HepG2 (cell line): ENCODE results near the gene ITGB5. TPM values are rescaled to one million over a fixed set of nuclear protein-coding genes. Genes with fewer than 3 reads are reported as not detected.

ENCODE experiments used
- ATAC-seq: fragments of 200-7000 bp; cut with Tn5 transposase; 3 replicates; pipeline ENCODE4 v1.9.1; 2020; ENCODE audit warnings: mild to moderate bottlenecking, moderate library complexity
- BruUV-seq: library from RNA; stranded (reverse); fragments of 400-500 nt; replicated peaks from 2 replicates; lab custom pipeline; 2021; lab: Mats Ljungman, UMichigan
- CTCF ChIA-PET: fragments of 300-600 bp; formaldehyde crosslinking; extraction: SDS; loops from one replicate; lab custom pipeline; 2021; ENCODE audit warnings: low total read pairs, inconsistent platforms, low intra/inter-chr PET ratio; lab: Yijun Ruan, JAX
- POLR2A ChIA-PET: fragments of 350-600 bp; sonication (Branson Sonifier 250); formaldehyde crosslinking; loops from one replicate; lab custom pipeline; 2020; ENCODE audit warnings: antibody characterized with exemption, inconsistent platforms; lab: Yijun Ruan, JAX
- DNase-seq: peaks from one replicate; pipeline ENCODE4 v3.0.0-alpha.2; 2015; ENCODE audit warnings: low spot score
- FAIRE-seq: peaks from 3 replicates; lab custom pipeline; 2011; peaks lifted over from hg19 to GRCh38; lab: Jason Lieb, UNC
- H2AFZ ChIP-seq: one replicate; pipeline ENCODE4 v1.6.1; 2011; ENCODE audit warnings: low read length, inconsistent platforms
- H3K27ac ChIP-seq: fragments of 300-600 bp; 3 replicates; pipeline ENCODE4 v1.8.0; 2011; ENCODE audit warnings: mixed run types, mild to moderate bottlenecking, mixed read lengths, low read length, inconsistent platforms; ENCODE audit not compliant: insufficient read depth; ENCODE audit errors: extremely low read length
- H3K27me3 ChIP-seq, 2 experiments: fragments of 200-600 bp in 1 of 2; 2 replicates in 1 of 2; 3 replicates in 1 of 2; pipeline versions ENCODE4 v1.6.0 to v1.8.0; 2011; ENCODE audit warnings: low read length in 2 of 2, mild to moderate bottlenecking in 2 of 2, moderate library complexity in 2 of 2, inconsistent platforms in 1 of 2; ENCODE audit not compliant: insufficient read depth in 2 of 2, control insufficient read depth in 1 of 2
- H3K36me3 ChIP-seq, 2 experiments: fragments of 200-600 bp in 1 of 2; replicated peaks in 1 of 2; 2 replicates in 1 of 2; 3 replicates in 1 of 2; pipeline versions ENCODE4 v1.5.1 to v1.8.0; 2011; ENCODE audit warnings: low read length in 2 of 2, inconsistent platforms in 1 of 2; ENCODE audit not compliant: insufficient read depth in 2 of 2, control insufficient read depth in 1 of 2
- H3K4me1 ChIP-seq: 2 replicates; pipeline ENCODE4 v1.5.1; 2012; ENCODE audit warnings: low read length, inconsistent platforms; ENCODE audit not compliant: insufficient read depth
- H3K4me2 ChIP-seq: 2 replicates; pipeline ENCODE4 v1.6.0; 2011; ENCODE audit warnings: low read depth, low read length, inconsistent platforms
- H3K4me3 ChIP-seq, 3 experiments: fragments of 200-600 bp in 1 of 3; sonication (generic), shearing (Covaris generic) in 1 of 3; replicated peaks in 1 of 3; 2 replicates each; pipeline ENCODE4 v1.5.1; 2011 to 2016; ENCODE audit warnings: low read length in 3 of 3, inconsistent platforms in 2 of 3, low read depth in 2 of 3, mild to moderate bottlenecking in 2 of 3, control low read depth in 1 of 3, mixed read lengths in 1 of 3; ENCODE audit not compliant: insufficient read depth in 1 of 3
- H3K79me2 ChIP-seq: one replicate; pipeline ENCODE4 v1.6.1; 2011; ENCODE audit warnings: low read length, inconsistent platforms; ENCODE audit not compliant: insufficient read depth
- H3K9ac ChIP-seq: 2 replicates; pipeline ENCODE4 v1.6.0; 2011; ENCODE audit warnings: mild to moderate bottlenecking, low read depth, low read length, inconsistent platforms; ENCODE audit not compliant: insufficient read depth
- H3K9me3 ChIP-seq: 2 replicates; pipeline ENCODE4 v1.5.1; 2012; ENCODE audit warnings: mild to moderate bottlenecking, low read length
- H4K20me1 ChIP-seq: 2 replicates; pipeline ENCODE4 v1.6.0; 2011; ENCODE audit warnings: inconsistent platforms, mild to moderate bottlenecking, low read length, moderate library complexity; ENCODE audit not compliant: insufficient read depth
- FOXA3 ChIP-seq: IDR thresholded peaks from 2 replicates; pipeline ENCODE4 v1.6.1; 2016; ENCODE audit warnings: missing genetic modification reagents, missing compliant biosample characterization
- GATAD2A ChIP-seq: IDR thresholded peaks from 2 replicates; pipeline ENCODE4 v1.6.1; 2016
- ZNF556 ChIP-seq: sonication (generic); formaldehyde crosslinking; IDR thresholded peaks from 2 replicates; pipeline ENCODE4 v1.4.0; 2020; ENCODE audit warnings: mild to moderate bottlenecking, missing genetic modification reagents, borderline replicate concordance
- ZNF781 ChIP-seq: sonication (generic); formaldehyde crosslinking; IDR thresholded peaks from 2 replicates; pipeline ENCODE4 v1.5.1; 2020; ENCODE audit warnings: borderline replicate concordance, mild to moderate bottlenecking, missing genetic modification reagents; ENCODE audit errors: not compliant biosample characterization
- WGBS: methylation state at CpG from one replicate; pipeline ENCODE4 v1.1.6; 2017; ENCODE audit warnings: low lambda C conversion rate; 5-methylcytosine and 5-hydroxymethylcytosine counted together
- in situ Hi-C: cut with HindIII; loops from 2 replicates; pipeline ENCODE4 v1.10.0; 2017; ENCODE audit warnings: low pct_unique_long_range_greater_than_20kb; ENCODE audit not compliant: extremely low pct_ligation_motif_present
- intact Hi-C: fragments of 100-400 bp; cut with micrococcal nuclease; formaldehyde crosslinking; loops from one replicate; pipeline ENCODE4 v1.10.0; 2022; ENCODE audit not compliant: unreplicated experiment
- polyA plus RNA-seq, 8 experiments: library from polyadenylated mRNA; depleted of rRNA in 3 of 8; stranded (reverse) in 7 of 8; unstranded in 1 of 8; fragments of >200 nt; fragmentation: Illumina TruSeq in 4 of 8; extraction: Trizol in 4 of 8; gene quantifications; 2 replicates each; pipeline versions ENCODE4 v1.2.1 to v1.2.3, GENCODE V29; 2011 to 2016; ENCODE audit warnings: low read depth in 4 of 8, missing spikeins in 1 of 8, mixed read lengths in 1 of 8; ENCODE audit not compliant: insufficient read depth in 1 of 8
- total RNA-seq, 5 experiments: library from RNA; depleted of rRNA; stranded (reverse); fragments of >200 nt; fragmentation: Illumina TruSeq; extraction: Trizol; gene quantifications; 2 replicates each; pipeline ENCODE4 v1.2.3, GENCODE V29; 2016; ENCODE audit warnings: low read depth in 1 of 5
- TF ChIP-seq, protein P1 (sequence below): sonication (generic); formaldehyde crosslinking; IDR thresholded peaks from 2 replicates; pipeline ENCODE4 v1.8.0; 2022; ENCODE audit warnings: mild to moderate bottlenecking, missing genetic modification reagents
- TF ChIP-seq, protein P2 (sequence below): sonication (generic); formaldehyde crosslinking; IDR thresholded peaks from 2 replicates; pipeline ENCODE4 v1.8.0; 2022; ENCODE audit warnings: missing genetic modification reagents, low read depth, mild to moderate bottlenecking, borderline replicate concordance
- TF ChIP-seq, protein P3 (sequence below), 2 experiments: sonication (generic) in 1 of 2; formaldehyde crosslinking in 1 of 2; IDR thresholded peaks; 2 replicates each; pipeline versions ENCODE4 v1.4.0 to v1.6.1; 2016 to 2020; ENCODE audit warnings: borderline replicate concordance in 1 of 2, low read depth in 1 of 2, mild to moderate bottlenecking in 1 of 2, missing genetic modification reagents in 1 of 2
- TF ChIP-seq, protein P4 (sequence below): sonication (generic); formaldehyde crosslinking; IDR thresholded peaks from 2 replicates; pipeline ENCODE4; 2020; ENCODE audit warnings: missing genetic modification reagents, mild to moderate bottlenecking, borderline replicate concordance

Gene ITGB5
- total and polyA plus RNA-seq, 2 of the 13 experiments (the other 11 are each of a cell fraction or from before 2014, with no cell fraction given) = 74.1 to 343 TPM

DNA sequence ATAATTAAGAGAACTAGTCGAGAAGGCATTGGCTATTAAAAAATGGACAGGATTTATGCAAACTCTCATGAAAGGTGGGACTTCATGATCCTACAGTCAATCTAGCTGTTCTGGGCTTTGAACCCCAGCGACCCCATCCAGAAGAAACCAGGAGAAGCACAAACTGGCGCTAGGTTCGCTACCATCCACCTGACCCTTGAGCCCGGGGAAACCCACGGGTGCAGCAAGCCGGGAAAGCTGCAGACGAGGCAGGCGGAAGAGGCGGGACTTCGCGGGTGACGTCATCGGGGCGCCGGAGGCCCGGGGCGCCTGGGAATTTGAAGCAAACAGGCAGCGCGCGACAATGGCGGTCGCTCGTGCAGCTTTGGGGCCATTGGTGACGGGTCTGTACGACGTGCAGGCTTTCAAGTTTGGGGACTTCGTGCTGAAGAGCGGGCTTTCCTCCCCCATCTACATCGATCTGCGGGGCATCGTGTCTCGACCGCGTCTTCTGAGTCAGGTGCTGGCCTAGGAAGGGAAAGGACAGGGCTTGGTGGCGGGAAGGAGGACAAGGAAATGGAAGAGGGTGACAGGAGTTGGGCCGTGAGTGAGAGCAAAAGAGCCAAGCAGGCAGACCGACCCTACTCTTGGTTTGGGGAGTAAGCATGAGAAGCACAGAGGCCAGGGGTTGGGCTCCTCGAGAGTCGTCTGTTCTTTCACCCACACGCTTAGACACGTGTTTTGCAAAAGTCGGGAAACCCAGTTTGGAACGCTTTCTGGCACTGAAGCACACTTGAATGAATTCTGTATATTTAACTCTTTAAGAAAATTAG is 156.8 kb downstream of the ITGB5 start, which contains the start of gene UMPS (continued):
- peak; percentile 53; the same call in 1 of the 2 replicates for TF ChIP-seq ZNF556 (CRISPR knock-in tag)
- TF ChIP-seq, protein P1, sequence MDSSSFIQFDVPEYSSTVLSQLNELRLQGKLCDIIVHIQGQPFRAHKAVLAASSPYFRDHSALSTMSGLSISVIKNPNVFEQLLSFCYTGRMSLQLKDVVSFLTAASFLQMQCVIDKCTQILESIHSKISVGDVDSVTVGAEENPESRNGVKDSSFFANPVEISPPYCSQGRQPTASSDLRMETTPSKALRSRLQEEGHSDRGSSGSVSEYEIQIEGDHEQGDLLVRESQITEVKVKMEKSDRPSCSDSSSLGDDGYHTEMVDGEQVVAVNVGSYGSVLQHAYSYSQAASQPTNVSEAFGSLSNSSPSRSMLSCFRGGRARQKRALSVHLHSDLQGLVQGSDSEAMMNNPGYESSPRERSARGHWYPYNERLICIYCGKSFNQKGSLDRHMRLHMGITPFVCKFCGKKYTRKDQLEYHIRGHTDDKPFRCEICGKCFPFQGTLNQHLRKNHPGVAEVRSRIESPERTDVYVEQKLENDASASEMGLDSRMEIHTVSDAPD (CRISPR knock-in tag) = no peak
- TF ChIP-seq, protein P2, sequence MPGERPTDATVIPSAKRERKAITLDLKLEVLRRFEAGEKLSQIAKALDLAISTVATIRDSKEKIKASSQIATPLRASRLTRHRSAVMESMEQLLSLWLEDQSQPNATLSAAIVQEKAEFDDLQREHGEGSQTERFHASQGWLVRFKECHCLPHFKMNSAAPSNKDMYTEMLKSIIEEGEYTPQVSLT (CRISPR knock-in tag) = no peak

DNA sequence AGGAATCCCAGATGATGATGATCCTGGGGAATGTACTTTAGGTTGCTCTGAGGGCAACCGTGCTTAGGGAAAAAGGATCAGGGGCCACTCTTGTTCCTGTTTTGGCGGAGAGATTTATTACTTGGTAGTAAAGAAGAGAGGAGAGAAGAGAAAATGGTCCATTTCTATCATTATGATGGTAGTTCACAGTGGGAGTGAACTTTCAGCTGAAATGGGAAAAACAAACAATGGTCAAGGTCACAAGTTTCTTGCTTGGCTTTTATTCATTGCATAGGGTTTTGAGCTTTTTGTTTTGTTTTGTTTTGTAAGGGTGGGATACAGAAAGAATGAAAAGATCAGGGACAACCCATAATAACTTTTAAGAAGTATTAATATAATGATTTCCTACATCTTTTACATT is 164.6 kb downstream of the ITGB5 start:
- Histone ChIP-seq H3K27me3 (no peaks in the 10 kb centered on the region), H4K20me1 (no peaks in the 10 kb centered on the region), H3K4me2 (peak overlapping the region; percentile 51), H3K79me2 (no peaks in the 10 kb centered on the region), H3K4me1 (peaks cover 35% of the 10 kb centered on the region), H3K9ac (0 out of 2 replicates have a peak overlapping the region, but pooled peaks have one; percentile 15), H3K36me3 (peaks cover 7 to 15% of the 10 kb centered on the region in 2 experiments; a peak in 4 of 5 replicates), H2AFZ (no peak overlapping the region), H3K27ac (peak overlapping the region; percentile 24), H3K4me3 (no peak overlapping the region; a peak in 1 of 6 replicates), H3K9me3 (no peaks in the 10 kb centered on the region)
- CTCF ChIA-PET = no interaction called here
- intact Hi-C loops (no loop called here), in situ Hi-C loops (no loop called here)
- FAIRE-seq (no peak), DNase-seq (peak; percentile 39), ATAC-seq (no peak)
- POLR2A ChIA-PET = interaction anchor here (1.0 to 1.9 kb wide), 6 partner anchors 8 to 88 kb away, joined by 3 to 18 read pairs (median 8); partner anchors contain the start of gene UMPS
- BruUV-seq = no TSS peak
- whole genome bisulfite sequencing = 60% methylated on average over 2 of the region's 2 CpGs
- TF ChIP-seq, protein P3, sequence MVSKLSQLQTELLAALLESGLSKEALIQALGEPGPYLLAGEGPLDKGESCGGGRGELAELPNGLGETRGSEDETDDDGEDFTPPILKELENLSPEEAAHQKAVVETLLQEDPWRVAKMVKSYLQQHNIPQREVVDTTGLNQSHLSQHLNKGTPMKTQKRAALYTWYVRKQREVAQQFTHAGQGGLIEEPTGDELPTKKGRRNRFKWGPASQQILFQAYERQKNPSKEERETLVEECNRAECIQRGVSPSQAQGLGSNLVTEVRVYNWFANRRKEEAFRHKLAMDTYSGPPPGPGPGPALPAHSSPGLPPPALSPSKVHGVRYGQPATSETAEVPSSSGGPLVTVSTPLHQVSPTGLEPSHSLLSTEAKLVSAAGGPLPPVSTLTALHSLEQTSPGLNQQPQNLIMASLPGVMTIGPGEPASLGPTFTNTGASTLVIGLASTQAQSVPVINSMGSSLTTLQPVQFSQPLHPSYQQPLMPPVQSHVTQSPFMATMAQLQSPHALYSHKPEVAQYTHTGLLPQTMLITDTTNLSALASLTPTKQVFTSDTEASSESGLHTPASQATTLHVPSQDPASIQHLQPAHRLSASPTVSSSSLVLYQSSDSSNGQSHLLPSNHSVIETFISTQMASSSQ (IDR thresholded peaks at IDR 0.05; ENCODE audit: low read depth) = no peak
- TF ChIP-seq, protein P3 (CRISPR knock-in tag; IDR thresholded peaks at IDR 0.05; ENCODE audit: borderline replicate concordance) = no peak
- TF ChIP-seq GATAD2A (peak; percentile 56), FOXA3 (peak; percentile 25; the same call in 1 of the 2 replicates), ZNF781 (CRISPR knock-in tag) (no peak)
- TF ChIP-seq, protein P4, sequence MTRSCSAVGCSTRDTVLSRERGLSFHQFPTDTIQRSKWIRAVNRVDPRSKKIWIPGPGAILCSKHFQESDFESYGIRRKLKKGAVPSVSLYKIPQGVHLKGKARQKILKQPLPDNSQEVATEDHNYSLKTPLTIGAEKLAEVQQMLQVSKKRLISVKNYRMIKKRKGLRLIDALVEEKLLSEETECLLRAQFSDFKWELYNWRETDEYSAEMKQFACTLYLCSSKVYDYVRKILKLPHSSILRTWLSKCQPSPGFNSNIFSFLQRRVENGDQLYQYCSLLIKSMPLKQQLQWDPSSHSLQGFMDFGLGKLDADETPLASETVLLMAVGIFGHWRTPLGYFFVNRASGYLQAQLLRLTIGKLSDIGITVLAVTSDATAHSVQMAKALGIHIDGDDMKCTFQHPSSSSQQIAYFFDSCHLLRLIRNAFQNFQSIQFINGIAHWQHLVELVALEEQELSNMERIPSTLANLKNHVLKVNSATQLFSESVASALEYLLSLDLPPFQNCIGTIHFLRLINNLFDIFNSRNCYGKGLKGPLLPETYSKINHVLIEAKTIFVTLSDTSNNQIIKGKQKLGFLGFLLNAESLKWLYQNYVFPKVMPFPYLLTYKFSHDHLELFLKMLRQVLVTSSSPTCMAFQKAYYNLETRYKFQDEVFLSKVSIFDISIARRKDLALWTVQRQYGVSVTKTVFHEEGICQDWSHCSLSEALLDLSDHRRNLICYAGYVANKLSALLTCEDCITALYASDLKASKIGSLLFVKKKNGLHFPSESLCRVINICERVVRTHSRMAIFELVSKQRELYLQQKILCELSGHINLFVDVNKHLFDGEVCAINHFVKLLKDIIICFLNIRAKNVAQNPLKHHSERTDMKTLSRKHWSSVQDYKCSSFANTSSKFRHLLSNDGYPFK (CRISPR knock-in tag) = no peak
